Endothelial cell of umbilical vein (primary cell): ENCODE results near the gene MPDZ. TPM values are rescaled to one million over a fixed set of nuclear protein-coding genes. Genes with fewer than 3 reads are reported as not detected.

Source experiments
- BruUV-seq: library from RNA; stranded (reverse); fragments of 400-500 nt; replicated peaks from 2 replicates; lab custom pipeline; 2021; lab: Mats Ljungman, UMichigan
- CTCF ChIA-PET: fragments of 300-600, 350-600 bp; sonication (Branson Sonifier 250); formaldehyde crosslinking; loops from one replicate; lab custom pipeline; 2021; ENCODE audit warnings: antibody characterized with exemption, inconsistent platforms; lab: Charles Lee
- POLR2A ChIA-PET: fragments of 300-600, 350-600 bp; sonication (Branson Sonifier 250); formaldehyde crosslinking; loops from one replicate; lab custom pipeline; 2021; ENCODE audit warnings: antibody characterized with exemption, inconsistent platforms; lab: Charles Lee
- DNase-seq: peaks from one replicate; pipeline ENCODE4 v3.0.0-alpha.2; 2011; ENCODE audit warnings: low read depth, low spot score
- FAIRE-seq: peaks from 2 replicates; lab custom pipeline; 2011; peaks lifted over from hg19 to GRCh38; lab: Jason Lieb, UNC
- H2AFZ ChIP-seq: 2 replicates; pipeline ENCODE4 v1.6.0; 2012; ENCODE audit warnings: low read depth, low read length, control low read depth, inconsistent platforms
- H3K27ac ChIP-seq: 2 replicates; pipeline ENCODE4 v1.5.1; 2011; ENCODE audit warnings: low read depth, mild to moderate bottlenecking, control low read depth, low read length, moderate library complexity; ENCODE audit not compliant: insufficient read depth
- H3K27me3 ChIP-seq, 2 experiments: 2 replicates each; pipeline versions ENCODE4 v1.6.0 to v1.6.1; 2011; ENCODE audit warnings: low read length in 2 of 2, mixed read lengths in 1 of 2; ENCODE audit not compliant: control insufficient read depth in 2 of 2, insufficient read depth in 2 of 2
- H3K36me3 ChIP-seq, 2 experiments: 2 replicates in 1 of 2; 3 replicates in 1 of 2; pipeline ENCODE4 v1.5.1; 2011; ENCODE audit warnings: low read length in 2 of 2, mild to moderate bottlenecking in 1 of 2, moderate library complexity in 1 of 2; ENCODE audit not compliant: control insufficient read depth in 2 of 2, insufficient read depth in 2 of 2; ENCODE audit errors: extremely low read depth in 1 of 2
- H3K4me1 ChIP-seq: 3 replicates; pipeline ENCODE4 v1.5.1; 2011; ENCODE audit warnings: mild to moderate bottlenecking, low read length; ENCODE audit not compliant: control insufficient read depth, insufficient read depth; ENCODE audit errors: extremely low read depth
- H3K4me2 ChIP-seq: 2 replicates; pipeline ENCODE4 v1.6.1; 2011; ENCODE audit warnings: low read length, control low read depth, mixed read lengths; ENCODE audit not compliant: insufficient read depth
- H3K4me3 ChIP-seq, 3 experiments: fragments of 200-600 bp in 1 of 3; sonication (generic), shearing (Covaris generic) in 1 of 3; replicated peaks in 1 of 3; 2 replicates each; pipeline ENCODE4 v1.5.1; 2011 to 2016; ENCODE audit warnings: control low read depth in 3 of 3, low read length in 3 of 3, mild to moderate bottlenecking in 2 of 3, inconsistent platforms in 1 of 3, low read depth in 1 of 3, moderate library complexity in 1 of 3; ENCODE audit not compliant: insufficient read depth in 1 of 3
- H3K79me2 ChIP-seq: 2 replicates; pipeline ENCODE4 v1.6.0; 2012; ENCODE audit warnings: low read length, inconsistent platforms; ENCODE audit not compliant: control insufficient read depth, insufficient read depth
- H3K9ac ChIP-seq: replicated peaks from 2 replicates; pipeline ENCODE3; 2011; ENCODE audit warnings: low read length, control low read depth; ENCODE audit not compliant: insufficient read depth; ENCODE audit errors: extremely low read depth
- H3K9me1 ChIP-seq: replicated peaks from 3 replicates; pipeline ENCODE4 v1.6.0; 2011; ENCODE audit warnings: mild to moderate bottlenecking, low read length; ENCODE audit not compliant: control insufficient read depth, insufficient read depth; ENCODE audit errors: extremely low read depth
- H3K9me3 ChIP-seq: replicated peaks from 2 replicates; pipeline ENCODE4 v1.5.1; 2012; ENCODE audit warnings: low read length, inconsistent platforms; ENCODE audit not compliant: control insufficient read depth, insufficient read depth
- H4K20me1 ChIP-seq: replicated peaks from 2 replicates; pipeline ENCODE3; 2011; ENCODE audit warnings: mild to moderate bottlenecking, low read length; ENCODE audit not compliant: control insufficient read depth, insufficient read depth; ENCODE audit errors: extremely low read depth
- CTCF ChIP-seq, 2 donors: IDR thresholded peaks; 1 replicate in 1 of 2; 2 replicates in 1 of 2; pipeline ENCODE4 v1.5.1; 2011; ENCODE audit warnings: low read length in 2 of 2, mild to moderate bottlenecking in 2 of 2, moderate library complexity in 2 of 2, control low read depth in 1 of 2, inconsistent platforms in 1 of 2, low read depth in 1 of 2; ENCODE audit not compliant: insufficient read depth in 1 of 2; ENCODE audit errors: extremely low read depth in 1 of 2
- EZH2 ChIP-seq: IDR thresholded peaks from 2 replicates; pipeline ENCODE4 v1.6.1; 2012; ENCODE audit warnings: borderline replicate concordance, low read depth, mild to moderate bottlenecking, moderate library complexity, low read length, inconsistent platforms; ENCODE audit not compliant: severe bottlenecking
- FOS ChIP-seq: IDR thresholded peaks from 2 replicates; pipeline ENCODE4 v1.6.1; 2011; ENCODE audit warnings: mild to moderate bottlenecking, low read length, moderate library complexity, borderline replicate concordance; ENCODE audit not compliant: insufficient read depth
- GATA2 ChIP-seq: IDR thresholded peaks from 2 replicates; pipeline ENCODE4 v1.7.0; 2011; ENCODE audit warnings: low read depth, mild to moderate bottlenecking, moderate library complexity, mixed read lengths, low read length; ENCODE audit not compliant: insufficient read length, insufficient read depth
- JUN ChIP-seq: IDR thresholded peaks from 2 replicates; pipeline ENCODE4 v1.6.1; 2011; ENCODE audit warnings: borderline replicate concordance, low read depth; ENCODE audit not compliant: insufficient read length, insufficient read depth
- POLR2A ChIP-seq: IDR thresholded peaks from 2 replicates; pipeline ENCODE4 v1.6.1; 2012; ENCODE audit warnings: low read depth, mild to moderate bottlenecking, control low read depth, low read length
- POLR2AphosphoS5 ChIP-seq: IDR thresholded peaks from 2 replicates; pipeline ENCODE4 v1.6.1; 2012; ENCODE audit warnings: low read depth, mild to moderate bottlenecking, control low read depth, low read length, moderate library complexity; ENCODE audit not compliant: insufficient read depth
- dilution Hi-C: fragments of 300-500 bp; cut with MboI; formaldehyde crosslinking; loops from one replicate; pipeline ENCODE4 v1.15.0; 2019; ENCODE audit warnings: low sequenced_read_pairs; ENCODE audit not compliant: extremely low pct_ligation_motif_present
- intact Hi-C: fragments of 100-400 bp; cut with micrococcal nuclease; formaldehyde crosslinking; loops from one replicate; pipeline ENCODE4 v1.10.0; 2022
- polyA plus RNA-seq, 4 experiments: library from polyadenylated mRNA; depleted of rRNA in 3 of 4; stranded (reverse) in 3 of 4; unstranded in 1 of 4; fragments of >200 nt; gene quantifications; 2 replicates each; pipeline versions ENCODE4 v1.2.1 to v1.2.3, GENCODE V29; 2011 to 2012; ENCODE audit warnings: missing spikeins in 1 of 4
- total RNA-seq: library from RNA; stranded (reverse); gene quantifications from 2 replicates; pipeline ENCODE4 v1.2.3, GENCODE V29; 2021

Gene MPDZ
- total and polyA plus RNA-seq, 2 donors (not counting 3 experiments of a cell fraction or from before 2014, with no cell fraction given), result 22.3 to 54.4 TPM

- no peaks in the 10 kb centered on the region for H3K9me1 ChIP-seq
- H3K79me2 ChIP-seq, result peaks cover 66% of the 10 kb centered on the region
- BruUV-seq, result no TSS peak
- H4K20me1 ChIP-seq, result no peaks in the 10 kb centered on the region
- ChIA-PET POLR2A (no interaction called here), CTCF (interaction anchor here (1.0 to 2.3 kb wide), 9 partner anchors 12 to 128 kb away, joined by 3 to 9 read pairs (median 4); partner anchors contain the start of gene MPDZ)
- peak overlapping the region; percentile 87 for H3K4me2 ChIP-seq
- H3K36me3 ChIP-seq, result no peaks in the 10 kb centered on the region
- H3K9me3 ChIP-seq, result no peaks in the 10 kb centered on the region
- dilution Hi-C loops, result no loop called here
- intact Hi-C loops, result loop anchor here (1.0 to 5.0 kb wide), 4 partner anchors 11 to 453 kb away; no protein-coding TSS in a partner anchor
- peak overlapping the region; percentile 87 for H3K9ac ChIP-seq
- no peak overlapping the region for H2AFZ ChIP-seq
- peak; percentile 97 for DNase-seq
- no peaks in the 10 kb centered on the region for H3K27me3 ChIP-seq
- TF ChIP-seq POLR2AphosphoS5 (peak; percentile 88), JUN (peak; percentile 99), CTCF (IDR thresholded peaks at IDR 0.05; ENCODE audit: extremely low read depth in 1 of 2, insufficient read depth in 1 of 2, low read depth in 1 of 2, low read length in 2 of 2) (no peak), GATA2 (peak; percentile 74), FOS (peak; percentile 98), EZH2 (no peak), POLR2A (peak; percentile 69)
- peak overlapping the region; percentile 88 for H3K27ac ChIP-seq
- peak overlapping the region in 1 of 3 experiments; percentile 48 for H3K4me3 ChIP-seq
- FAIRE-seq, result peak; percentile 90
- H3K4me1 ChIP-seq, result peaks cover 62% of the 10 kb centered on the region
Observed at GRCh38 chr9:13267743-13268142, 11.7 kb downstream of the MPDZ start.
